Upper lobe of left lung (tissue), 6 donors: ENCODE measurements around the gene TNFAIP2. TPM values are rescaled to one million over a fixed set of nuclear protein-coding genes. Genes with fewer than 3 reads are reported as not detected.

Experiments used
- ATAC-seq, 2 donors: fragments of 200-7000 bp; cut with Tn5 transposase; one replicate each; pipeline ENCODE4 v1.9.1; 2022; ENCODE audit warnings: mild to moderate bottlenecking in 2 of 2, moderate library complexity in 2 of 2; ENCODE audit not compliant: low FRiP score in 2 of 2
- DNase-seq, 2 donors: peaks; one replicate each; pipeline ENCODE4 v3.0.0-alpha.2; 2019 to 2020
- H3K27ac ChIP-seq, 4 donors: fragments of 200-600 bp; sonication (generic); one replicate each; pipeline ENCODE4 v1.5.1; 2016 to 2019
- H3K27me3 ChIP-seq, 4 donors: fragments of 200-600 bp; sonication (generic); one replicate each; pipeline ENCODE4 v1.5.1; 2017 to 2019
- H3K36me3 ChIP-seq, 4 donors: fragments of 200-600 bp; sonication (generic); one replicate each; pipeline ENCODE4 v1.5.1; 2016 to 2019
- H3K4me1 ChIP-seq, 4 donors: fragments of 200-600 bp; sonication (generic); one replicate each; pipeline ENCODE4 v1.5.1; 2018 to 2019
- H3K4me3 ChIP-seq, 4 donors: fragments of 200-600 bp; sonication (generic); one replicate each; pipeline ENCODE4 v1.5.1; 2017 to 2019; ENCODE audit warnings: mild to moderate bottlenecking in 2 of 4, moderate library complexity in 1 of 4
- H3K9me3 ChIP-seq, 4 donors: fragments of 200-600 bp; sonication (generic); one replicate each; pipeline ENCODE4 v1.5.1; 2018 to 2019
- EP300 ChIP-seq, 4 donors: sonication (generic); formaldehyde crosslinking; IDR thresholded peaks; one replicate each; pipeline ENCODE4 v1.5.1; 2017; ENCODE audit warnings: antibody characterized with exemption in 4 of 4, control low read depth in 2 of 4
- POLR2A ChIP-seq, 4 donors: fragments of 450-650 bp; IDR thresholded peaks; one replicate each; pipeline ENCODE4 v1.5.1; 2016 to 2017; ENCODE audit warnings: antibody characterized with exemption in 4 of 4, mild to moderate bottlenecking in 2 of 4
- POLR2AphosphoS5 ChIP-seq, 2 donors: sonication (generic); formaldehyde crosslinking; IDR thresholded peaks; one replicate each; pipeline ENCODE4 v1.5.1; 2017; ENCODE audit warnings: antibody characterized with exemption in 2 of 2
- WGBS, 2 donors: methylation state at CpG; one replicate each; pipeline ENCODE4 v1.1.5; 2017 to 2018; 5-methylcytosine and 5-hydroxymethylcytosine counted together
- total RNA-seq, 6 donors: library from RNA; depleted of rRNA in 4 of 6; stranded (reverse); fragments of >200 nt in 4 of 6; gene quantifications; one replicate each; pipeline versions ENCODE4 v1.1.0 to v1.2.1, GENCODE V29; 2016 to 2021
- TF ChIP-seq, protein P1 (sequence below), 6 experiments: fragments of 450-650 bp in 4 of 6; fragments of 200-600 bp in 2 of 6; sonication (generic) in 2 of 6; IDR thresholded peaks; one replicate each; pipeline ENCODE4 v1.5.1; 2016 to 2019; ENCODE audit warnings: antibody characterized with exemption in 6 of 6
- donor health status: DM: no; HTN: no; CAD: no; lungs with moderate emphysema.
- donor health status: DM: no; HTN: yes; CAD: no; lungs with severe emphysema.

Gene TNFAIP2
- total RNA-seq, 6 donors from 2014 or later: 51.2 to 542 (median 229) TPM

DNA sequence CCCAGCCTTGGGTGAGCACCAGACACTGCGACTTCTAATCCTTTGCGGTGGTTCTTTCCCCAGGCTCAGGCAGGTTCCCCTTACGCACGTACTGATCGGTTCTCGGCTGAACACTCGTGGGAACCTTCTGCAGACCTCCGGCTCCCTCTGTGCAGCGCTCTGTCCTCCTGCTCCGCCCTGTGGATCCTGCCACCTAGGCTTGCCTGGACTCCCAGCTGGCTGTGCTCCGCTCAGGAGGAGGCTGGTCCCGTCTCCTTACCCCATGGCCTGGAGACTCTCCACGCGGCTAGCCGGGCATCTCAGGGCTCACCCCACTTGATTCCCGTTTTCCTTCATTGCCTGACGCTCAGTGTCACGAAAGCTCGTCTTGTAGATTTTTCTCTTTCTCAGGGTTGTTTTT is 34.7 kb downstream of the TNFAIP2 start:
- ATAC-seq (no peak), DNase-seq (peak in 1 of 2 donors; percentile 60)
- H3K27me3 ChIP-seq: no peaks in the 10 kb centered on the region
- peaks cover 0 to 3% (median 0%) of the 10 kb centered on the region in 4 donors for H3K4me1 ChIP-seq
- H3K4me3 ChIP-seq: no peak overlapping the region
- H3K27ac ChIP-seq: no peak overlapping the region
- no peaks in the 10 kb centered on the region for H3K9me3 ChIP-seq
- H3K36me3 ChIP-seq: no peaks in the 10 kb centered on the region
- TF ChIP-seq, protein P1, sequence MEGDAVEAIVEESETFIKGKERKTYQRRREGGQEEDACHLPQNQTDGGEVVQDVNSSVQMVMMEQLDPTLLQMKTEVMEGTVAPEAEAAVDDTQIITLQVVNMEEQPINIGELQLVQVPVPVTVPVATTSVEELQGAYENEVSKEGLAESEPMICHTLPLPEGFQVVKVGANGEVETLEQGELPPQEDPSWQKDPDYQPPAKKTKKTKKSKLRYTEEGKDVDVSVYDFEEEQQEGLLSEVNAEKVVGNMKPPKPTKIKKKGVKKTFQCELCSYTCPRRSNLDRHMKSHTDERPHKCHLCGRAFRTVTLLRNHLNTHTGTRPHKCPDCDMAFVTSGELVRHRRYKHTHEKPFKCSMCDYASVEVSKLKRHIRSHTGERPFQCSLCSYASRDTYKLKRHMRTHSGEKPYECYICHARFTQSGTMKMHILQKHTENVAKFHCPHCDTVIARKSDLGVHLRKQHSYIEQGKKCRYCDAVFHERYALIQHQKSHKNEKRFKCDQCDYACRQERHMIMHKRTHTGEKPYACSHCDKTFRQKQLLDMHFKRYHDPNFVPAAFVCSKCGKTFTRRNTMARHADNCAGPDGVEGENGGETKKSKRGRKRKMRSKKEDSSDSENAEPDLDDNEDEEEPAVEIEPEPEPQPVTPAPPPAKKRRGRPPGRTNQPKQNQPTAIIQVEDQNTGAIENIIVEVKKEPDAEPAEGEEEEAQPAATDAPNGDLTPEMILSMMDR (IDR thresholded peaks at IDR 0.05): no peak
- TF ChIP-seq POLR2AphosphoS5 (IDR thresholded peaks at IDR 0.05): no peak
- 88% methylated on average over 19 of the region's 19 CpGs for WGBS, 2 donors

GRCh38 chr14:103158688-103159087 is 35.4 kb downstream of the TNFAIP2 start:
- H3K4me3 ChIP-seq: no peak overlapping the region
- no peak overlapping the region for H3K27ac ChIP-seq
- 17% methylated on average over 1 of the region's 1 CpG for WGBS, 2 donors
- H3K4me1 ChIP-seq: peaks cover 0 to 3% (median 0%) of the 10 kb centered on the region in 4 donors
- no peaks in the 10 kb centered on the region for H3K36me3 ChIP-seq
- no peaks in the 10 kb centered on the region for H3K9me3 ChIP-seq
- ATAC-seq (no peak), DNase-seq (no peak)
- H3K27me3 ChIP-seq: no peaks in the 10 kb centered on the region
- TF ChIP-seq, protein P1 (IDR thresholded peaks at IDR 0.05): no peak
- TF ChIP-seq POLR2AphosphoS5 (IDR thresholded peaks at IDR 0.05) (no peak), EP300 (IDR thresholded peaks at IDR 0.05) (no peak), POLR2A (IDR thresholded peaks at IDR 0.05) (no peak)

DNA sequence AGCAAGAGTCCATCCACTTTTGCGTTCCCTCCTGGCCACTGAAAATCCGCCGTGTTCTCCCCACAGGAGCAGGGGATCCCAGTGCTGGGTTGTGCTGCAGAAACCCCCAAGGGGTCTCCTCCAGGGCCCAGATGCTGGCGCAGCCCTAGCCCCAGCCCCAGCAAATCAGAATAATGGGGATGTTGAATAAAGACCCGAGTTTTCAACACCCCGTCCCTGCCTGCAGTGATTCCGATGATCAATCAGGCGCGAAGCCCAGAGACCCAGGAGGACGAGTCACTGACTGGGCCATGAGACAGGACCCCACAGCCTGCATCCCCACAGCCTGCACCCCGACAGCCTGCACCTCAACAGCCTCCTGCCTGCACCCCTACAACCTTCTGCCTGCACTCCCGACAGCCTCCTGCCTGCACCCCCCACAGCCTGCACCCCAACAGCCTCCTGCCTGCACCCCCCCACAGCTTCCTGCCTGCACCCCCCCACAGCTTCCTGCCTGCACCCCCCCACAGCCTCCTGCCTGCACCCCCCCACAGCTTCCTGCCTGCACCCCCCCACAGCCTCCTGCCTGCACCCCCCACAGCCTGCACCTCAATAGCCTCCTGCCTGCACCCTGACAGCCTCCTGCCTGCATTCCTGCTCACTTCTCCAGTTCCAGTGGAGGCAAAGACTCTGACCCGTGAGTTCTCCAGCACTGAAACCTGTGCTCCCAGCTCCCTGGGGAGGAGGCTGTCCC is 37.2 kb downstream of the TNFAIP2 start:
- no peak overlapping the region for H3K27ac ChIP-seq
- H3K9me3 ChIP-seq: no peaks in the 10 kb centered on the region
- ATAC-seq: no peak

GRCh38 chr14:103161054-103161397 is 37.8 kb downstream of the TNFAIP2 start:
- Histone ChIP-seq H3K4me3 (no peak overlapping the region), H3K4me1 (no peaks in the 10 kb centered on the region), H3K36me3 (no peaks in the 10 kb centered on the region), H3K27me3 (no peaks in the 10 kb centered on the region), H3K27ac (no peak overlapping the region), H3K9me3 (no peaks in the 10 kb centered on the region)
- DNase-seq: no peak
- peak in 1 of 2 donors; percentile 35 for ATAC-seq
- TF ChIP-seq POLR2A (IDR thresholded peaks at IDR 0.05) (no peak), POLR2AphosphoS5 (IDR thresholded peaks at IDR 0.05) (no peak), EP300 (IDR thresholded peaks at IDR 0.05) (no peak)
- TF ChIP-seq, protein P1 (IDR thresholded peaks at IDR 0.05): no peak
- WGBS, 2 donors: 68 to 70% methylated on average over 4 of the region's 4 CpGs

More for the DNA sequence above, 37.2 kb downstream of the TNFAIP2 start:
- Histone ChIP-seq H3K36me3 (no peaks in the 10 kb centered on the region), H3K4me3 (no peak overlapping the region), H3K4me1 (no peaks in the 10 kb centered on the region), H3K27me3 (no peaks in the 10 kb centered on the region)
- no peak for TF ChIP-seq EP300 (IDR thresholded peaks at IDR 0.05)
- TF ChIP-seq, protein P1 (IDR thresholded peaks at IDR 0.05): no peak
- no peak for TF ChIP-seq POLR2AphosphoS5 (IDR thresholded peaks at IDR 0.05)
- TF ChIP-seq POLR2A (IDR thresholded peaks at IDR 0.05): no peak
- WGBS, 2 donors: 88 to 92% methylated on average over 6 to 13 of the region's 13 CpGs
- DNase-seq: no peak

- no peaks in the 10 kb centered on the region for H3K27me3 ChIP-seq
- ATAC-seq: no peak
- no peaks in the 10 kb centered on the region for H3K4me1 ChIP-seq
- 67 to 72% methylated on average over 5 of the region's 5 CpGs for WGBS, 2 donors
- H3K27ac ChIP-seq: no peak overlapping the region
- H3K9me3 ChIP-seq: peaks cover 0 to 3% (median under 1%) of the 10 kb centered on the region in 4 donors
- H3K36me3 ChIP-seq: no peaks in the 10 kb centered on the region
- no peak for TF ChIP-seq POLR2A (IDR thresholded peaks at IDR 0.05)
- no peak for TF ChIP-seq EP300 (IDR thresholded peaks at IDR 0.05)
- no peak for TF ChIP-seq POLR2AphosphoS5 (IDR thresholded peaks at IDR 0.05)
- TF ChIP-seq, protein P1 (IDR thresholded peaks at IDR 0.05): no peak
- DNase-seq: no peak
- H3K4me3 ChIP-seq: no peak overlapping the region
Observed at GRCh38 chr14:103163199-103163598, 39.9 kb downstream of the TNFAIP2 start.
